Uterus (tissue), 4 donors: ENCODE data around the gene GABPB1. TPM values are rescaled to one million over a fixed set of nuclear protein-coding genes. Genes with fewer than 3 reads are reported as not detected.

Experiments
- DNase-seq, 2 donors: peaks; one replicate each; pipeline ENCODE4 v3.0.0-alpha.2; 2019 to 2020
- H3K27ac ChIP-seq, 2 donors: fragments of 200-600 bp; sonication (generic); 1 replicate in 1 of 2; 2 replicates in 1 of 2; pipeline ENCODE4 v1.5.1; 2016 to 2018
- H3K27me3 ChIP-seq, 2 donors: fragments of 200-600 bp; sonication (generic); one replicate each; pipeline ENCODE4 v1.5.1; 2018 to 2019; ENCODE audit warnings: control low read depth in 1 of 2
- H3K36me3 ChIP-seq, 2 donors: fragments of 200-600 bp; sonication (generic); one replicate each; pipeline ENCODE4 v1.5.1; 2019; ENCODE audit warnings: control low read depth in 1 of 2
- H3K4me1 ChIP-seq, 2 donors: fragments of 200-600 bp; sonication (generic); one replicate each; pipeline ENCODE4 v1.5.1; 2018 to 2019; ENCODE audit warnings: control low read depth in 1 of 2
- H3K4me3 ChIP-seq, 2 donors: fragments of 200-600 bp; sonication (generic); 1 replicate in 1 of 2; 2 replicates in 1 of 2; pipeline ENCODE4 v1.5.1; 2018 to 2019; ENCODE audit warnings: mild to moderate bottlenecking in 1 of 2
- H3K9me3 ChIP-seq, 2 donors: fragments of 200-600 bp; sonication (generic); one replicate each; pipeline ENCODE4 v1.5.1; 2019; ENCODE audit warnings: control low read depth in 1 of 2
- POLR2A ChIP-seq, 2 donors: fragments of 450-650 bp; IDR thresholded peaks; one replicate each; pipeline ENCODE4 v1.6.1; 2016; ENCODE audit warnings: antibody characterized with exemption in 2 of 2, mild to moderate bottlenecking in 1 of 2, moderate library complexity in 1 of 2
- intact Hi-C: fragments of 100-400 bp; cut with DNase I; formaldehyde crosslinking; loops from one replicate; pipeline ENCODE4 v1.15.1; 2023; ENCODE audit warnings: low total_unique reads
- small RNA-seq: library from RNA; depleted of rRNA; stranded (forward); fragments of <200 nt; gene quantifications from one replicate; pipeline ENCODE3, GENCODE V24; 2016
- total RNA-seq, 4 donors: library from RNA; depleted of rRNA in 3 of 4; stranded (reverse); fragments of >200 nt in 3 of 4; gene quantifications; one replicate each; pipeline versions ENCODE4 v1.1.0 to v1.2.4, GENCODE V29; 2014 to 2023
- TF ChIP-seq, protein P1 (sequence below), 4 experiments: fragments of 200-600 bp in 2 of 4; fragments of 450-650 bp in 2 of 4; sonication (generic) in 2 of 4; IDR thresholded peaks; one replicate each; pipeline ENCODE4 v1.5.1; 2016 to 2019; ENCODE audit warnings: antibody characterized with exemption in 4 of 4, mild to moderate bottlenecking in 2 of 4, moderate library complexity in 1 of 4
- donor health status: DM: yes; HTN: yes; CAD: no.

Gene GABPB1
- total RNA-seq, 4 donors from 2014 or later: 21.2 to 58.1 (median 34.0) TPM

GRCh38 chr15:50229336-50229735 lies 125.7 kb downstream of the GABPB1 start:
- intact Hi-C loops: no loop called here
- Histone ChIP-seq H3K27ac (no peak overlapping the region), H3K9me3 (no peaks in the 10 kb centered on the region), H3K4me3 (no peak overlapping the region), H3K36me3 (no peaks in the 10 kb centered on the region), H3K27me3 (no peaks in the 10 kb centered on the region), H3K4me1 (no peaks in the 10 kb centered on the region)
- TF ChIP-seq, protein P1, sequence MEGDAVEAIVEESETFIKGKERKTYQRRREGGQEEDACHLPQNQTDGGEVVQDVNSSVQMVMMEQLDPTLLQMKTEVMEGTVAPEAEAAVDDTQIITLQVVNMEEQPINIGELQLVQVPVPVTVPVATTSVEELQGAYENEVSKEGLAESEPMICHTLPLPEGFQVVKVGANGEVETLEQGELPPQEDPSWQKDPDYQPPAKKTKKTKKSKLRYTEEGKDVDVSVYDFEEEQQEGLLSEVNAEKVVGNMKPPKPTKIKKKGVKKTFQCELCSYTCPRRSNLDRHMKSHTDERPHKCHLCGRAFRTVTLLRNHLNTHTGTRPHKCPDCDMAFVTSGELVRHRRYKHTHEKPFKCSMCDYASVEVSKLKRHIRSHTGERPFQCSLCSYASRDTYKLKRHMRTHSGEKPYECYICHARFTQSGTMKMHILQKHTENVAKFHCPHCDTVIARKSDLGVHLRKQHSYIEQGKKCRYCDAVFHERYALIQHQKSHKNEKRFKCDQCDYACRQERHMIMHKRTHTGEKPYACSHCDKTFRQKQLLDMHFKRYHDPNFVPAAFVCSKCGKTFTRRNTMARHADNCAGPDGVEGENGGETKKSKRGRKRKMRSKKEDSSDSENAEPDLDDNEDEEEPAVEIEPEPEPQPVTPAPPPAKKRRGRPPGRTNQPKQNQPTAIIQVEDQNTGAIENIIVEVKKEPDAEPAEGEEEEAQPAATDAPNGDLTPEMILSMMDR (IDR thresholded peaks at IDR 0.05): no peak
- no peak for TF ChIP-seq POLR2A (IDR thresholded peaks at IDR 0.05)
- no peak for DNase-seq

DNA sequence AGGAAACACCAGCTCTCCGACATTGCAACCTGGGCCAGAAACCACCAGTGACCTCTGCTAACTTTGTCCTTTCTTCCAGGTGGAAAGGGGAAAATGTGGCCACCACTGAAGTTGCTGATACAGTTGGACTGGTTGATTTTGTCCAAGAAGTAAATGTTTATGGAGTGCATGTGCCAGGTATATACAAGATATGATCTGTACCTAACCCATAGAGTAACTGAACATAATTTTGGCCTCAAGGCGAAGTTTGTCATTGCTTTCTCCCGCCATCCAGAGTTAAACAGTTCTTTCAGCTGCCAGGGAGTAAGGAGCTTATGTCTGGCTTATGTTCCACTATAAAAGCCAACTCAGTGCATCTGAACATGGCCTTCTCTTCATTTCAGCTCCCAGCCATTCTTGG lies 126.1 kb downstream of the GABPB1 start:
- DNase-seq: no peak
- Histone ChIP-seq H3K36me3 (no peaks in the 10 kb centered on the region), H3K27ac (no peak overlapping the region), H3K27me3 (no peaks in the 10 kb centered on the region), H3K4me1 (no peaks in the 10 kb centered on the region), H3K4me3 (no peak overlapping the region), H3K9me3 (no peaks in the 10 kb centered on the region)
- TF ChIP-seq, protein P1 (IDR thresholded peaks at IDR 0.05): no peak
- TF ChIP-seq POLR2A (IDR thresholded peaks at IDR 0.05): no peak
- intact Hi-C loops: no loop called here

DNA sequence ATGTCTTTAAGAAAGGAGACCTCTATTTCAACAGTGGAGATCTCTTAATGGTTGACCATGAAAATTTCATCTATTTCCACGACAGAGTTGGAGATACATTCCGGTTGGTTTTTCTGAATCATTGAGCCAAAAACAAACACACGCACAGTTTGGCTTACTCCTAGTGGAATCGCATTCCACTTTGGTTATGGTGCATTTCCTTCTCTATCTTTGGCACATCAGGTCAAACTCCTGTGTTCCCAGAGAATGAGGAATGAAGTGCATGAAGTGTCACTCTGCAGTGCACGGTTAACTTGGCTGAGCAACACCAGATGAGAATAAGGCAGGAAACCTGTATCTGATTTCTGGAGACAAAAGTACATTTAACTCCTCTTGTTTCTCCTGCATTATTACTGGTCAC lies 127.9 kb downstream of the GABPB1 start:
- no peaks in the 10 kb centered on the region for H3K9me3 ChIP-seq
- H3K4me1 ChIP-seq: no peaks in the 10 kb centered on the region
- no peaks in the 10 kb centered on the region for H3K36me3 ChIP-seq
- H3K27ac ChIP-seq: no peak overlapping the region
- no peak for DNase-seq
- TF ChIP-seq, protein P1 (IDR thresholded peaks at IDR 0.05): no peak
- TF ChIP-seq POLR2A (IDR thresholded peaks at IDR 0.05): no peak
- no peaks in the 10 kb centered on the region for H3K27me3 ChIP-seq
- intact Hi-C loops: no loop called here
- no peak overlapping the region for H3K4me3 ChIP-seq

GRCh38 chr15:50225938-50226337 lies 129.1 kb downstream of the GABPB1 start:
- intact Hi-C loops: no loop called here
- Histone ChIP-seq H3K4me3 (no peak overlapping the region), H3K27me3 (no peaks in the 10 kb centered on the region), H3K27ac (no peak overlapping the region), H3K9me3 (no peaks in the 10 kb centered on the region), H3K4me1 (no peaks in the 10 kb centered on the region), H3K36me3 (no peaks in the 10 kb centered on the region)
- DNase-seq: no peak
- TF ChIP-seq, protein P1 (IDR thresholded peaks at IDR 0.05): no peak
- TF ChIP-seq POLR2A (IDR thresholded peaks at IDR 0.05): no peak

Small RNA genes within 50 kb of the gene (small RNA-seq; reads per million reads assigned to genes)
- not detected for gene RNU6-94P

Other genes starting within 250 kb of the GABPB1 start
- gene ATP8B4, start 236.0 kb downstream of the GABPB1 start, total RNA-seq: 100 to 1,000 TPM in 2 of 4 donors, 10 to 100 TPM in 2; 34.9 to 124 (median 78.8) TPM
- gene SLC27A2, start 173.0 kb downstream of the GABPB1 start, total RNA-seq: 1 to 10 TPM in 1 of 4 donors, under 1 TPM in 1, not detected in 2; 0.27 to 1.7 TPM
- 10 to 100 TPM in 1 of 4 donors, 1 to 10 TPM in 2, not detected in 1; 2.1 to 49.2 (median 3.6) TPM for gene HDC, start 89.5 kb downstream of the GABPB1 start, total RNA-seq
- gene USP8, start 69.2 kb upstream of the GABPB1 start, total RNA-seq: 100 to 1,000 TPM in 1 of 4 donors, 10 to 100 TPM in 3; 37.6 to 170 (median 85.6) TPM
- 1 to 10 TPM in 2 of 4 donors, not detected in 2; 2.0 to 2.8 TPM for gene USP50, start 191.5 kb upstream of the GABPB1 start, total RNA-seq